ENCODE measurements around the gene WDR72.

DNA sequence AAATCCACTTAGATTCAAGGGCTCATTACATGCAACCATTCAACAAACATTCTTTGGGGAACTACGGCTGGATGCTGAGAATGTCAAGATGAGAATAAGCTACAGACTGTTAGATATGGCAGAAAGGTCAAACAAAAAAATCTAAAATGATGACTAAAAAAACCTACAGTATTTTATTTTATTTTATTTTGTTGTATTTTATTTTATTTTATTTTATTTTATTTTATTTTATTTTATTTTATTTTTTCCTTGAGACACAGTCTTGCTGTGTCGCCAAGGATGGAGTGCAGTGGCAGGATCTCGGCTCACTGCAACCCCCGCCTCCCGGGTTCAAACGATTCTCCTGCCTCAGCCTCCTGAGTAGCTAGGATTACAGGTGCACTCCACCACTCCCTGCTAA lies 46.2 kb downstream of the WDR72 start:
- TF ChIP-seq, protein P1, sequence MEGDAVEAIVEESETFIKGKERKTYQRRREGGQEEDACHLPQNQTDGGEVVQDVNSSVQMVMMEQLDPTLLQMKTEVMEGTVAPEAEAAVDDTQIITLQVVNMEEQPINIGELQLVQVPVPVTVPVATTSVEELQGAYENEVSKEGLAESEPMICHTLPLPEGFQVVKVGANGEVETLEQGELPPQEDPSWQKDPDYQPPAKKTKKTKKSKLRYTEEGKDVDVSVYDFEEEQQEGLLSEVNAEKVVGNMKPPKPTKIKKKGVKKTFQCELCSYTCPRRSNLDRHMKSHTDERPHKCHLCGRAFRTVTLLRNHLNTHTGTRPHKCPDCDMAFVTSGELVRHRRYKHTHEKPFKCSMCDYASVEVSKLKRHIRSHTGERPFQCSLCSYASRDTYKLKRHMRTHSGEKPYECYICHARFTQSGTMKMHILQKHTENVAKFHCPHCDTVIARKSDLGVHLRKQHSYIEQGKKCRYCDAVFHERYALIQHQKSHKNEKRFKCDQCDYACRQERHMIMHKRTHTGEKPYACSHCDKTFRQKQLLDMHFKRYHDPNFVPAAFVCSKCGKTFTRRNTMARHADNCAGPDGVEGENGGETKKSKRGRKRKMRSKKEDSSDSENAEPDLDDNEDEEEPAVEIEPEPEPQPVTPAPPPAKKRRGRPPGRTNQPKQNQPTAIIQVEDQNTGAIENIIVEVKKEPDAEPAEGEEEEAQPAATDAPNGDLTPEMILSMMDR (IDR thresholded peaks at IDR 0.05), result no peak
- no peak for TF ChIP-seq POLR2A (IDR thresholded peaks at IDR 0.05)
- no peak for TF ChIP-seq POLR2AphosphoS5 (IDR thresholded peaks at IDR 0.05)
- TF ChIP-seq EP300 (IDR thresholded peaks at IDR 0.05), result no peak

Measured in gastroesophageal sphincter (tissue), 3 donors.